HG03139 (cell line): ENCODE measurements around the gene FOXP1.

Experiments
- ATAC-seq: cut with Tn5 transposase; IDR thresholded peaks from one replicate; pipeline ENCODE4 v1.9.1; 2021; ENCODE audit not compliant: unreplicated experiment

Gene FOXP1

GRCh38 chr3:71282976-71283375 lies 300.6 kb downstream of the FOXP1 start:
- ATAC-seq = no peak

- no peak for ATAC-seq
Measured at GRCh38 chr3:71281280-71281679, 302.2 kb downstream of the FOXP1 start.

GRCh38 chr3:71277341-71277740 lies 306.2 kb downstream of the FOXP1 start:
- no peak for ATAC-seq

GRCh38 chr3:71276531-71276930 lies 307.0 kb downstream of the FOXP1 start:
- ATAC-seq = no peak

GRCh38 chr3:71273453-71273852 lies 310.1 kb downstream of the FOXP1 start:
- ATAC-seq = no peak

GRCh38 chr3:71271596-71271995 lies 311.9 kb downstream of the FOXP1 start:
- ATAC-seq = no peak

- no peak for ATAC-seq
Measured at GRCh38 chr3:71269906-71270305, 313.6 kb downstream of the FOXP1 start.

- no peak for ATAC-seq
Measured at GRCh38 chr3:71268462-71268999, 315.0 kb downstream of the FOXP1 start.

- ATAC-seq = no peak
Measured at GRCh38 chr3:71266875-71267274, 316.7 kb downstream of the FOXP1 start.

GRCh38 chr3:71265365-71265915 lies 318.1 kb downstream of the FOXP1 start:
- ATAC-seq = no peak

- ATAC-seq = no peak
Measured at GRCh38 chr3:71264840-71265239, 318.7 kb downstream of the FOXP1 start.

- no peak for ATAC-seq
Measured at GRCh38 chr3:71262364-71263265, 320.9 kb downstream of the FOXP1 start.

GRCh38 chr3:71260782-71261181 lies 322.7 kb downstream of the FOXP1 start:
- no peak for ATAC-seq

GRCh38 chr3:71258526-71258925 lies 325.0 kb downstream of the FOXP1 start:
- no peak for ATAC-seq

- no peak for ATAC-seq
Measured at GRCh38 chr3:71258116-71258515, 325.4 kb downstream of the FOXP1 start.

- ATAC-seq = no peak
Measured at GRCh38 chr3:71255498-71255897, 328.0 kb downstream of the FOXP1 start.

GRCh38 chr3:71254281-71255057 lies 329.1 kb downstream of the FOXP1 start:
- ATAC-seq = no peak

GRCh38 chr3:71253169-71253568 lies 330.4 kb downstream of the FOXP1 start:
- no peak for ATAC-seq

GRCh38 chr3:71252466-71252865 lies 331.1 kb downstream of the FOXP1 start:
- ATAC-seq = no peak

GRCh38 chr3:71251156-71251775 lies 332.3 kb downstream of the FOXP1 start:
- no peak for ATAC-seq

GRCh38 chr3:71250026-71250425 lies 333.5 kb downstream of the FOXP1 start:
- no peak for ATAC-seq
